Measurements from ENCODE around the gene METTL23. TPM values are rescaled to one million over a fixed set of nuclear protein-coding genes. Genes with fewer than 3 reads are reported as not detected.

METTL23 gene
- total RNA-seq, 1 experiment from 2014 or later = 37.7 TPM

DNA sequence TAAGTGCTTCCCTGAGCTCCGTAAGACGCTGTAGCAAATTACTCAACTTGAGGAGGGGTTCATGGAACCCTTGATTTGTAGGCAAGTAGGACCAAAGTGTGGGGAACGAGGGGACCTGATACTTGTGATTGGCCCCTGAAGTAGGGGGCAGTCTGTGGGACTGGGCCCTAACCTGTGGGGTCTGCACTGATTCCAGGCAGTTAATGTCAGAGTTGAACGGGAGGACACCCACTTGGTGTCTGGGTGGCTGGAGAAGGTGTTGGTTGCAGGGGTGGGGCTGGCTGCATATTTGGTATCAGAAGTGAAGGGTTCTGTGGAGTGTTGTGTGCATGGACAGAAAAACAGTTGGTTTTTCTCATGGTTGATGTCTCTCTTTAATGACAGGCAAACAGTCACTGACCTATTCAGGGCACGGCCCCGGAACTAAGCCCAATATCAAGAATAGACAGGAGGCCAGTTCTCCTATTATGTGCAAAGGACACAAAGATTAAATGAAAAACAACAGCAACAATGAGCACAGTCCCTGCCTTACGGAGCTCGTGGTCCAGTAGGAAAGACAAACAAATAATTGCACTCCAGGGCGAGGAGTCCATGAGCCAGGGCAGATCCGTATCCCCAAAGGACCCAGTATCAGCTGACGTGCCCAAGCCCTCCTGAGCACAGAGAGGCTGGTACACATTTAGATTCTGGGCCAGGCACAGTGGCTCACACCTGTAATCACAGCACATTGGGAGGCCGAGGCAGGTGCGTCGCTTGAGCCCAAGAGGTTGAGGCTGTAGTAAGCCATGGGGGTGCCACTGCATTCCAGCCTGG is 35.1 kb upstream of the METTL23 start:
- TF ChIP-seq, protein P1, sequence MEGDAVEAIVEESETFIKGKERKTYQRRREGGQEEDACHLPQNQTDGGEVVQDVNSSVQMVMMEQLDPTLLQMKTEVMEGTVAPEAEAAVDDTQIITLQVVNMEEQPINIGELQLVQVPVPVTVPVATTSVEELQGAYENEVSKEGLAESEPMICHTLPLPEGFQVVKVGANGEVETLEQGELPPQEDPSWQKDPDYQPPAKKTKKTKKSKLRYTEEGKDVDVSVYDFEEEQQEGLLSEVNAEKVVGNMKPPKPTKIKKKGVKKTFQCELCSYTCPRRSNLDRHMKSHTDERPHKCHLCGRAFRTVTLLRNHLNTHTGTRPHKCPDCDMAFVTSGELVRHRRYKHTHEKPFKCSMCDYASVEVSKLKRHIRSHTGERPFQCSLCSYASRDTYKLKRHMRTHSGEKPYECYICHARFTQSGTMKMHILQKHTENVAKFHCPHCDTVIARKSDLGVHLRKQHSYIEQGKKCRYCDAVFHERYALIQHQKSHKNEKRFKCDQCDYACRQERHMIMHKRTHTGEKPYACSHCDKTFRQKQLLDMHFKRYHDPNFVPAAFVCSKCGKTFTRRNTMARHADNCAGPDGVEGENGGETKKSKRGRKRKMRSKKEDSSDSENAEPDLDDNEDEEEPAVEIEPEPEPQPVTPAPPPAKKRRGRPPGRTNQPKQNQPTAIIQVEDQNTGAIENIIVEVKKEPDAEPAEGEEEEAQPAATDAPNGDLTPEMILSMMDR (IDR thresholded peaks at IDR 0.05; ENCODE audit: insufficient read depth in 1 of 2, low read depth in 1 of 2, low read length in 1 of 2, severe bottlenecking in 1 of 2, unreplicated experiment in 1 of 2) = no peak
- Mint-ChIP-seq H3K36me3 (ENCODE audit: insufficient read depth, unreplicated experiment) (peaks cover 4% of the 10 kb centered on the region), H3K27me3 (ENCODE audit: insufficient read depth, unreplicated experiment) (no peaks in the 10 kb centered on the region), H3K4me3 (ENCODE audit: unreplicated experiment) (no peak overlapping the region), H3K9me3 (ENCODE audit: unreplicated experiment) (no peaks in the 10 kb centered on the region), H3K4me1 (ENCODE audit: low read depth, unreplicated experiment) (peaks cover 18% of the 10 kb centered on the region), H3K27ac (ENCODE audit: unreplicated experiment) (no peak overlapping the region)
- Histone ChIP-seq H3K36me3 (ENCODE audit: control insufficient read depth, insufficient read depth, low read length) (no peaks in the 10 kb centered on the region), H3K9me3 (no peaks in the 10 kb centered on the region), H3K4me1 (peaks cover 23% of the 10 kb centered on the region), H3K4me3 (ENCODE audit: low read depth, low read length) (no peak overlapping the region), H3K27me3 (replicated peaks; ENCODE audit: control insufficient read depth, insufficient read depth, low read length) (no peaks in the 10 kb centered on the region)
- intact Hi-C loops (cut with micrococcal nuclease; ENCODE audit: unreplicated experiment) = no loop called here
- no TSS peak for BruUV-seq (replicated peaks)
- no peak for DNase-seq
- POLR2A ChIA-PET = no interaction called here
- CTCF ChIA-PET = no interaction called here

DNA sequence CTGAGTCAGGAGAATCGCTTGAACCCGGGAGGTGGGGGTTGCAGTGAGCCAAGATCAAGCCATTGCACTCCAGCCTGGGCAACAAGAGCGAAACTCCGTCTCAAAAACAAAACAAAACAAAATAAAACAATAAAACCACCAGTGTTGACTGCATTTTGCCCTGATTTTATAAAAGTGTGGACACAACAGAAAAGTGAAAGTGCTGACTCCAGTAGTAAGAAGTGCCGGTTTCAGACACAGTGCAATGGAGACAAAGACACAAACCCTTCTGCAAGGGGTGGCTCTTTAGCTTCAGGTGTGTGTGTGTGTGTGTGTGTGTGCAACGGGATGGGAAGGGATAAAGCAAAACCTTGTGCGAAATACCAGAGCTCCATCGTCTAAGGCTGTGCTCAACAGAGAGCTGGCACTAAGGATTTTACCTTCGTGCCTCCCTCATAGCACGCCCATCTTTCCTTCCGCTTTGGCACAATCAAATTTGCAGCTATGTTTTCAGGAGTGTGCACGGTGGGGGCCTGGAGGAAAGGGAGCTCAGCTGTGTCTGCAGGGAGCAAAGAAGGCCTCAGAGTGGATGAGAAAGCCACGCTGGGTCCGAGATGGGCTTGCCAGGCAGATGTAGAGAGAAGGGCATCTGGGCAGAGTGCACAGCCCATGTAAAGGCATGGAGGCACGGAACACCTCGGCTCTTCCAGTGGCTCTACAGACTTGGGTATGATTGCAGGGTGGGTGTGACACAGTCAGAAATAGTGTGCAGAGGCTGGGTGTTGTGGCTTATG is 31.4 kb upstream of the METTL23 start:
- no peaks in the 10 kb centered on the region for H3K36me3 ChIP-seq (ENCODE audit: control insufficient read depth, insufficient read depth, low read length)
- Mint-ChIP-seq H3K36me3 (ENCODE audit: insufficient read depth, unreplicated experiment) (peaks cover 20% of the 10 kb centered on the region), H3K27me3 (ENCODE audit: insufficient read depth, unreplicated experiment) (no peaks in the 10 kb centered on the region), H3K9me3 (ENCODE audit: unreplicated experiment) (no peaks in the 10 kb centered on the region), H3K27ac (ENCODE audit: unreplicated experiment) (no peak overlapping the region), H3K4me3 (ENCODE audit: unreplicated experiment) (no peak overlapping the region), H3K4me1 (ENCODE audit: low read depth, unreplicated experiment) (peaks cover 14% of the 10 kb centered on the region)
- TF ChIP-seq, protein P1 (IDR thresholded peaks at IDR 0.05; ENCODE audit: insufficient read depth in 1 of 2, low read depth in 1 of 2, low read length in 1 of 2, severe bottlenecking in 1 of 2, unreplicated experiment in 1 of 2) = no peak
- no peak for DNase-seq
- intact Hi-C loops (cut with micrococcal nuclease; ENCODE audit: unreplicated experiment) = no loop called here
- no peaks in the 10 kb centered on the region for H3K27me3 ChIP-seq (replicated peaks; ENCODE audit: control insufficient read depth, insufficient read depth, low read length)
- POLR2A ChIA-PET = no interaction called here
- H3K4me1 ChIP-seq = peaks cover 9% of the 10 kb centered on the region
- CTCF ChIA-PET = no interaction called here
- BruUV-seq (replicated peaks) = no TSS peak
- H3K4me3 ChIP-seq (ENCODE audit: low read depth, low read length) = no peak overlapping the region
- no peaks in the 10 kb centered on the region for H3K9me3 ChIP-seq

DNA sequence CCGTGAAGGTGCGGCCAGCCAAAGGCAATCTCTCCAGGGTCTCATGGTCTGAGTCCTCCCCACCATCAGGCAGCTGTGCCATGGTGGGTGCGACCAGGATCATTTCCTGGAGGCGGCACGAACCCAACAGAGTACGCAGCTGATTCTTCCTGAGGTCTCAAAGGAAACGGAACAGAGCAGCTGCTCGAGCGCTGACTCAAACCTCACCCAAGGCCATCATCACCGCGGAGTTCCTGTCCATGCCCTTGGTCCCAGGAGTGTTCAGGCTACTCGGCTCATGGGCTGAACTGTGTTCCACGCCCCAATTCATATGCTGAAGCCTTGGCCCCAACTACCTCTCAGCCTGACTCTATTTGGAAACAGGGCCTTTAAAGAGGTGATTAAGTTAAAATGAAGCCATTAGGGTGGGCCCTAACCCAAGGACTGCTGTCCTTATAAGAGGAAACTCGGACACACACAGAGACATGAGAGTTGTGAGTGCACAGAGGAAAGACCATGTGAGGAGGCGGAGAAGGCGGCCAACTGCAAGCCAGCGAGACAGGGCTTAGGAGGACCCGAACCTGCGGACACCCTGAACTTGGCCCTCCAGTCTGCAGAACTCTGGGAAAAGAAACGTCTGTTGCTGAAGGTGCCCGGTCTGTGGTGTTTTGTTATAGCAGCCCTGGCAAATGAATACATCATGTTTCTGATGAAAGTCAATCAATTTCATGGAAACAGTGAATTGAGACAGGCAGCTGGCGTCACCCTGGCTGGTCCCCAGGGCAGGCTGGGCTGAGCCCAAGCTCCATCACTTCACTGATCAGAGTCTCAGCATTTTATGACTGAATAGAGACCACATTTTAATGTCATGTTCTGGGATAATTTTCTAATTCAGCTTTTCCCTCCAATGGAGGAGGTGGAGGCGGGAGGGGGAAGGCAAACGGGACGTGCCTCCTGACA is 29.6 kb upstream of the METTL23 start:
- Mint-ChIP-seq H3K9me3 (ENCODE audit: unreplicated experiment) (no peaks in the 10 kb centered on the region), H3K4me3 (ENCODE audit: unreplicated experiment) (no peak overlapping the region), H3K4me1 (ENCODE audit: low read depth, unreplicated experiment) (peaks cover 31% of the 10 kb centered on the region), H3K27me3 (ENCODE audit: insufficient read depth, unreplicated experiment) (no peaks in the 10 kb centered on the region), H3K36me3 (ENCODE audit: insufficient read depth, unreplicated experiment) (peaks cover 20% of the 10 kb centered on the region), H3K27ac (ENCODE audit: unreplicated experiment) (no peak overlapping the region)
- no peak for DNase-seq
- H3K27me3 ChIP-seq (replicated peaks; ENCODE audit: control insufficient read depth, insufficient read depth, low read length) = no peaks in the 10 kb centered on the region
- no peaks in the 10 kb centered on the region for H3K9me3 ChIP-seq
- no peak overlapping the region for H3K4me3 ChIP-seq (ENCODE audit: low read depth, low read length)
- BruUV-seq (replicated peaks) = no TSS peak
- intact Hi-C loops (cut with micrococcal nuclease; ENCODE audit: unreplicated experiment) = no loop called here
- ChIA-PET CTCF (interaction anchor here (0.6 to 1.2 kb wide), 3 partner anchors 11 to 107 kb away, joined by 3 to 8 read pairs (median 3); no protein-coding TSS in a partner anchor), POLR2A (interaction anchor here (0.6 kb wide), 1 partner anchor 11 kb away, joined by 3 read pairs; no protein-coding TSS in a partner anchor)
- peaks cover 19% of the 10 kb centered on the region for H3K4me1 ChIP-seq
- no peaks in the 10 kb centered on the region for H3K36me3 ChIP-seq (ENCODE audit: control insufficient read depth, insufficient read depth, low read length)
- TF ChIP-seq, protein P1 (IDR thresholded peaks at IDR 0.05; ENCODE audit: insufficient read depth in 1 of 2, low read depth in 1 of 2, low read length in 1 of 2, severe bottlenecking in 1 of 2, unreplicated experiment in 1 of 2) = no peak

All from Caco-2 (cell line).